HG02885 (cell line): ENCODE results near the gene ATF7.
"Not testable (repeated sequence)": the region's sequence is repeated elsewhere in the genome, so short reads cannot be mapped to it uniquely, and the experiment has no call there.

Experiments used
- ATAC-seq: cut with Tn5 transposase; IDR thresholded peaks from one replicate; pipeline ENCODE4 v1.9.1; 2021; ENCODE audit warnings: mild to moderate bottlenecking; ENCODE audit not compliant: unreplicated experiment, poor library complexity

Gene ATF7

GRCh38 chr12:53492188-53492587 is 134.0 kb downstream of the ATF7 start:
- no peak for ATAC-seq

GRCh38 chr12:53489242-53489864 is 136.8 kb downstream of the ATF7 start:
- ATAC-seq: no peak

GRCh38 chr12:53486736-53487487 is 139.3 kb downstream of the ATF7 start:
- no peak for ATAC-seq

GRCh38 chr12:53485955-53486735 is 140.0 kb downstream of the ATF7 start:
- no peak for ATAC-seq

- no peak for ATAC-seq
Observed at GRCh38 chr12:53484686-53485575, 141.3 kb downstream of the ATF7 start.

- no peak for ATAC-seq
Observed at GRCh38 chr12:53483979-53484377, 142.2 kb downstream of the ATF7 start.

- ATAC-seq: no peak
Observed at GRCh38 chr12:53483225-53483978, 142.8 kb downstream of the ATF7 start.

DNA sequence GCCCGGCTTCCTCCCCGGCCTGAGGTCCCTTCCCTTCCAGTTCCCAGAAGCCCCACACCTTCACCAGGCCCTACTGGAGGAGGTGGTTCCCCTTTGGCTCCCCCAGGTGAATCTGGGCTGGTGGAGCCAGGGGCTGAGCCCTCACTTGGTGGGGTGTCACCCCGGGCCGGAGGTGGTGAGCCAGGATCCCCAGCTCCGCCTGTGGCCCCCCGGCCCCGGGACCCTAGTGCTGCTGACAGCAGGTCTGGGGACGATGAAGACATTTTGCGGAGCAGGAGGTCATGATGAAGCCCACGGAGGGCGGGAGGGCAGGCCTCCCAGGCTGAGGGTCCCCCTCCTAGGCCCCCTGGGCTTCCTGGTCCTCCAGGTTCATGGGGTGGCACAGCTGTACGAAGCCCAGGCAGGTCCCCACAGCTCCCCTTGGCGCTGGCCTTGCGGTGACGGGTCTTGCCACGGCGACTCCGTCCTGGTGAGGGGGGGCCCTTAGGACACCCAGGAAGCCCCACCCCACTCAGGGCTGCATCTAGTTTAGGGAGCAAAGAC is 143.5 kb downstream of the ATF7 start:
- no peak for ATAC-seq

DNA sequence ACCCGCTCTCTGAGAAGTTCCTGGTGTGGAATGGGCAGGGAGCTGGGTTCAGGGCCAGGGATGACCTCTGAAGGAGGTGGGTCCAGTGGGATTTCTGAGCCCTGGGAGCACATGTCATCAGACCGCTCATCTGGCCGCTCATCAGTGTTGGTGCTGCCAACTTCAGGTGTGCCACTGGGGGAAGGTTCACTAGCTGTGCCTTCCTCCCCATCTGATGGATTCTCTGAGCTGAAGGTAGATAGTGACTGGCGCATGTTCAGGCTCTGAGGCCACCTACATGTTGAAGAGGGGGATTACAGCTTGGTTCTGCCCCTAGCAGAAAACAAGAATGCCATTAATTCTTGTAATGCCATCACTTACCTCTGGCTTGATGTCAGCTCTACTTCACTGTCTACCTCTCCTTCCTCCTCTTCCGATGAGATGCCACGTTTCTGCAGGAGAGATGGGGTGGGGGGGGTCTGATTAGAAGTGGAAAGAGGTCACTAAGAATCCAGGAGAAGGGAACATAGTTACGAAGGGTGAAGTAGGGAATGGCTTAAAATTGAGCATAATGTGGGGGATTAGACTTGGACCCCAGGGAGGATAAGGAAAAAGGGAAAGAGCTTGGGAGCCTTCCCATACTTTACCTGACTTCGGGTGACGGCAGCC is 144.1 kb downstream of the ATF7 start:
- ATAC-seq: no peak

DNA sequence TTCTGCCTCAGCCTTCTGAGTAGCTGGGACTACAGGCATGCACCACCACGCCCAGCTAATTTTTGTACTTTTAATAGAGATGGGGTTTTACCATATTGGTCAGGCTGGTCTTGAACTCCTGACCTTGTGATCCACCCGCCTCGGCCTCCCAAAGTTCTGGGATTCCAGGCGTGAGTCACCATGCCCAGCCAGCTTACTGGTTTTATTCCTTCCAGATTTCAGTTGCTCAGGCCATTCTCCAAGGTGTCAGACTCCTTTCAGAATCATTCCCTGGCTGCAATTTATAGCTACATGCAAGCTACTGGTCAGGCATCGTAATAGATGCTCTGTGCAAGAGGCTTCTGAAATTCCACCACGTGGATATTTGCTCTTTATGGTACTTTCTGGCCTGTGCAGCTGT is 144.7 kb downstream of the ATF7 start:
- ATAC-seq: not testable (repeated sequence)

DNA sequence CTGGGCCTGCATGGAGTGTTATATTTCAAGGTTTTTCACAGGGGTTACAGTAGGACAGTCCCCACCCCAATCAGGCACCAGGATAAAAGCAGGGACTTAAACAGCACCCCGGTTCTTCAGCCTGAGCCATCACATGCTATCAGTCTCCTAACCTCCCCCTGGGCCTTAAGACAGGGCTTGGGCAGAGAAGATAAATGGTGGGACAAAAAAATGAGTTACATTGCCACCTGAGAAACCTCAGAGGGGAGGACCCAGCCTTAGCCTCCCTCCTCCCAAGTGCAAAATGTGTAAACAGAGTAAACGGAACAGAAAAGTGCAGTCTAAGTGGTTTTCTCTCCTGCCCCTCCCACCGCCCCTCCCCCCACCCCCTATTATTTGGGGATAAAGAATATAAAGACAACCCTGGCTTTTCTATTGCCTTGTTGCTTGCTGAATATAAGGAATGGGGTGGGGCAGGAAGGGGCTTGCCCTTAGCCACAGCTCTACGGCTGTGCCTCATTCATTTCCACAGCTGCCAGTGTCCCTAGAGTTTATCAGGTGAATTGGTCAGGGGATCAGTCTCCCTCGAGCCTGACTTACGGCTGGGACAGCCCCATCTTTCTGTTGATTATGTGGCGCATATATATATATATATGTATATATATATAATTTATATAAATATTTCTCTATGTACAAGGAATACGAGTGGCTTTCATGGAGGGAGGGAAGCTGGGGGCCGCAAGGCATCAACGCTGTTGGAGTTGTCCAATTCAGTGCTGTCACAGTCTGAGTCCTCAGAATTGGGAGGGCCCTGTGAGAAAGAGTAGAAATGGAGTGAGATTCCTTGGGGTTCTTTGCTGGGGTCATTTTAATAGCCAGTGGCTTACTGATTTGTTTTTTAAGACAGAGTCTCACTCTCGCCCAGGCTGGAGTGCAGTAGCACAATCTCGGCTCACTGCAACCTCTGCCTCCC is 145.4 kb downstream of the ATF7 start:
- ATAC-seq: no peak

GRCh38 chr12:53479331-53479730 is 146.9 kb downstream of the ATF7 start:
- no peak for ATAC-seq

DNA sequence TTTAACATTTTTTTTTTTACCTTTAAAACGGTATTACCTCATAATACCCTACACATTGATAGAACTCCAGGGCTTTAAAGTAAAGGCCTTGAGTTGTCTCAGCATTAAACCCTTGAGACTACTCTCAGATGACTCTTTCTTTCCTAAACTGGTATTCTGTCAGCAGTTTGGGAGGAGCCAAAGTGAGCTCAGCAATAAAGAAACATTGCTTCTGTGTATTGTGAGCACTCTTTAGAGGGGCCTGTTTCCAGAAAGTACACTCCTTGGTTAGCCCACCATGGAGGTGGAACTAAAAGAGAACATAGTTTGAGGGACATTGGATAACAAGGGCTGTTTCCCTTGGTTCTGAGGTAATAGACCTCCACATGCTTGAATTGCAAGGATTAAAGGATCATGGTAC is 147.3 kb downstream of the ATF7 start:
- ATAC-seq: no peak

DNA sequence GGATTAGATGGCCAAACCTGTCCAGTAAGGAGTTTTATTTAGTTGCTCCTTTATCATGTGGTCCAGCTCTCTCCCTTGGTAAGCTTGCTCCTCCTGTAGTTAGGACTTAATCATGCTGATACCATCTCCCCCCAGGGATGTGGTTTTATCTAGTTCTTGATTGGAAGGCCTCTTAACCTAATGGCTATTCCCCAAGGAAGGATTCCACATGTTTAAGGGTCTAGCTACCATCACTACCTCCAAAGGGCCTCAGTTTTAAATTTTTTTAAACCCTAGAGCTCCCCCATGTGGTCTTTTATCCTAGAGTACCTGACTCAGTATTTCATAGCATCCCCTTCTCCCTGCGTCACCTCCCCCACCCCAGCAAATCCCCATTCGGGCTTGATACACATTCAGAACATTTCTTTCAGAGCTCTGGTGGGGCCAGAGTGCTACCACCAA is 149.4 kb downstream of the ATF7 start:
- no peak for ATAC-seq

- no peak for ATAC-seq
Observed at GRCh38 chr12:53474819-53475218, 151.4 kb downstream of the ATF7 start.

DNA sequence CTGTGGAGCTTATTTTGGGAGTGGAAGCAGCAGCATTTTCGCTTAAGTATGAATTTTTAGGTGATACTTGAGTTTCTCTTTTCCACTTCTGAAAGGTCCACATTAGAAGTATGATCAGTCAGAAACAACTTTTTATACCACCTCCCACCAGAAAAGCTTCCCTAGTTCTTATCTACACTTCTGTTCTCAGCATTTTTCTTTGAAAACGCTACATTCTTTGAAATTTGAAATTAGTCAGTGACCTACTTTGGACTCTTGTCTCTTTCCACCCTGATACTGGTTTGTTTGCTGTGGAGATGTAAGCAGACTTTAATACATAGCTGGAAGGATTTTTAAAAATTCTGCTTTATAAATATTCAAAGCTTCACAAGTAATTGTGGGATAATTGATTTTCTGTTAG is 152.1 kb downstream of the ATF7 start:
- ATAC-seq: no peak

DNA sequence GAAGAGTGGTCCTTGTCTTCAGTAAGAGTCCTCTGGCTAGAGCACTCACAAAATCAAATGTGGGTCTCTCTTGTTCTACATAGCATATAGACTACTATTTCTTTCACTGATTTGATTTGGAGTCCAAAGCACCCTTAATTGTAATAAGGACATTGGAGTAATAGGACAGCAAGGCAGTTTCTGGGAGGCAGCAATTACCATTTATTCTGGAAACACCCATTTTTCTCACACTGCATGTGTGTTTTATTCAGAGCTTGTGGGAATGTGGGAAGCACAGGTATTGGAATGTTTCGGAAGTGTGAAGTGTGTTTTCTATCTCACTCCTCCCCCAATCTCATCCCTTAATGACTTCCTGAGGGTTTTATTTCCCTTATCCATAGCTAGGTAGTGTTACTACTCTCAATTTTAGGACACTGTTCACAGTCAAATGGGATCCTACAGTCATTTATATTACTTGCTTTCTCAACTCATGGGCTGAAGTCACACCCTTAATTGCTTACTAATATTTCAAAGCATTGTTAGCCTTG is 154.1 kb downstream of the ATF7 start:
- ATAC-seq: no peak
